Activated naive CD8-positive, alpha-beta T cell (primary cell): ENCODE data around the gene SPI1.
"Not testable (repeated sequence)": the region's sequence is repeated elsewhere in the genome, so short reads cannot be mapped to it uniquely, and the experiment has no call there.

ENCODE experiments used
- H3K27ac Mint-ChIP-seq: one replicate; pipeline ENCODE4 v1.8.0; 2021; ENCODE audit warnings: mixed read lengths
- H3K27me3 Mint-ChIP-seq: one replicate; pipeline ENCODE4 v1.8.0; 2021; ENCODE audit warnings: mixed read lengths
- H3K36me3 Mint-ChIP-seq: one replicate; pipeline ENCODE4 v1.8.0; 2021; ENCODE audit warnings: mixed read lengths
- H3K4me1 Mint-ChIP-seq: one replicate; pipeline ENCODE4 v1.8.0; 2021; ENCODE audit warnings: low read depth, mixed read lengths
- H3K4me3 Mint-ChIP-seq: one replicate; pipeline ENCODE4 v1.8.0; 2021; ENCODE audit warnings: mild to moderate bottlenecking, mixed read lengths
- H3K9me3 Mint-ChIP-seq: one replicate; pipeline ENCODE4 v1.8.0; 2021; ENCODE audit warnings: low read depth, mixed read lengths

The SPI1 gene

GRCh38 chr11:47318166-47318565, 60.2 kb downstream of the SPI1 start:
- H3K9me3 Mint-ChIP-seq, result no peaks in the 10 kb centered on the region
- H3K36me3 Mint-ChIP-seq, result peaks cover 5% of the 10 kb centered on the region
- no peak overlapping the region for H3K27ac Mint-ChIP-seq
- H3K27me3 Mint-ChIP-seq, result no peaks in the 10 kb centered on the region
- no peak overlapping the region for H3K4me3 Mint-ChIP-seq
- no peaks in the 10 kb centered on the region for H3K4me1 Mint-ChIP-seq

- H3K4me3 Mint-ChIP-seq, result no peak overlapping the region
- no peak overlapping the region for H3K27ac Mint-ChIP-seq
- no peaks in the 10 kb centered on the region for H3K27me3 Mint-ChIP-seq
- no peaks in the 10 kb centered on the region for H3K4me1 Mint-ChIP-seq
- H3K9me3 Mint-ChIP-seq, result no peaks in the 10 kb centered on the region
- H3K36me3 Mint-ChIP-seq, result peaks cover 5% of the 10 kb centered on the region
Measured at GRCh38 chr11:47317064-47317828, 61.1 kb downstream of the SPI1 start.

DNA sequence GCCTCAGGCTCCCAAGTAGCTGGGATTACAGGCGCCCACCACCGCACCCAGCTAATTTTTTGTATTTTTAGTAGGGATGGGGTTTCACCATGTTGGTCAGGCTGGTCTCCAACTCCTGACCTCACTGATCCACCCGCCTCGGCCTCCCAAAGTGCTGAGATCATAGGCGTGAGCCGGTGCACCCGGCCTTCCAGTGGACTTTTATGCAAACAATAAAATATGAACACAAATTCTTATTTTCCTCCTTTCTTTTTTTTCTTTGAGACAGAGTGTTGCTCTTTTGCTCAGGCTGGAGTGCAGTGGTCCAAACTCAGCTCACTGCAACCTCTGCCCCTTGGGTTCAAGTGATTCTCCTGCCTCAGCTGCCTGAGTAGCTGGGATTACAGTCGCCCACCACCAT, 61.8 kb downstream of the SPI1 start:
- not testable (repeated sequence) for H3K9me3 Mint-ChIP-seq, H3K36me3 Mint-ChIP-seq

DNA sequence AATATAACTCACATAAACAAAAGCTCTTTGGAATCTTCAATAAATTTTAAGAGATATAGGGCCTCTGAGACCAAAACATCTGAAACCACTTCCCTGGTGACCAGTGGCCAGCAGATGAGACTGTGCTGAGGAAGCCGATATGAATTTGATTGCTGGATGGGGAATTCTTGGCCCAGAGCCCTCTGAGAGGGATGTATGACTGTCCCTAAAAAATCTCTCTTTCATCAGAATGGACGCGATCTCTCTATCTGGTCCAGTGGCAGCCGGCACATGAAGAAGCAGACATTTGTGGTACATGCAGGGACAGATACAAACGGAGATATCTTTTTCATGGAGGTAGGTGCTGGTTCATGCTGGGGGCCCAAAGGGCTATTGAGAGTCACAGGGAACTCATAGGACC, 63.4 kb downstream of the SPI1 start:
- Mint-ChIP-seq H3K4me3 (no peak overlapping the region), H3K36me3 (no peaks in the 10 kb centered on the region), H3K4me1 (no peaks in the 10 kb centered on the region), H3K27me3 (no peaks in the 10 kb centered on the region), H3K9me3 (no peaks in the 10 kb centered on the region), H3K27ac (no peak overlapping the region)

More for the DNA sequence above, 61.8 kb downstream of the SPI1 start:
- not testable (repeated sequence) for H3K27ac Mint-ChIP-seq, H3K4me1 Mint-ChIP-seq, H3K4me3 Mint-ChIP-seq, H3K27me3 Mint-ChIP-seq

DNA sequence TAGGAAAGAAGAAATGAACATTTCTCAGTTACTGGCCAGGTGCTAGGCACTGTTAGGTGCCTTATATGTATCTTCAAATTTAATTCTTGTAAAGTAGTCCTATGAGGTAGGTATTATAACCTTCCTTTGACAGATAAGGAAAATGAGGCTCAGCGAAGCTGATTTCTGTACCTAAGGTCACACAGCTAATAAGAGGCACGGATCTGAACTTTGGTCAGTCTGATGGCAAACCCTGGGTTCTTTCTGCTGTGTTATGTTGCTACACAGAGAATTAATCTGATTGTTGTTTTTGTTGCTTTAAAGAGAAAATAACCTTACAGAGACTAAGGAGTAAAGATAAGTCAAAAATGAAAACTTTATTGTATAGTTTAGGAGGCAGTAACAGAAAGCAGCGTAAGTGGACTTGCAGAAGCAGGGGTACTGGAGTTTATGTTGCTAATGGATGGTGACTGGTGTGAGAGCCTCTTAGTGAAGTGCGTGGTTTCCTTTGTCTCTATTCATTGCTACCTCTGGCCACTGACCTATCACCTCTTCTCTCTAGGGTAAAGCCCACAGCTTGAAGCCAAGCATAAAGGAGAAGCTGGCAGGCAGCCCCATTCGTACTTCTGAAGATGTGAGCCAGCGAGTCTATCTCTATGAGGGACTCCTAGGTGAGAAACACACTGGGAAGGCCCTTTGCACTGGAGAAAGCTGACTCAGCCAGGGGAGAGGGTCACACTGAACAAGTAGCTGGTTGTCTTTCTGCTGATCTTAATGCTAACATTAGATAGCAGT, 70.1 kb downstream of the SPI1 start:
- peaks cover 9% of the 10 kb centered on the region for H3K36me3 Mint-ChIP-seq

GRCh38 chr11:47306484-47306844, 71.9 kb downstream of the SPI1 start:
- no peaks in the 10 kb centered on the region for H3K27me3 Mint-ChIP-seq
- H3K4me3 Mint-ChIP-seq, result no peak overlapping the region
- H3K9me3 Mint-ChIP-seq, result peaks cover 5% of the 10 kb centered on the region
- H3K27ac Mint-ChIP-seq, result no peak overlapping the region
- H3K4me1 Mint-ChIP-seq, result peaks cover 5% of the 10 kb centered on the region
- H3K36me3 Mint-ChIP-seq, result peaks cover 21% of the 10 kb centered on the region

More for the DNA sequence above, 70.1 kb downstream of the SPI1 start:
- H3K27ac Mint-ChIP-seq, result no peak overlapping the region
- H3K27me3 Mint-ChIP-seq, result no peaks in the 10 kb centered on the region
- no peak overlapping the region for H3K4me3 Mint-ChIP-seq
- no peaks in the 10 kb centered on the region for H3K9me3 Mint-ChIP-seq
- H3K4me1 Mint-ChIP-seq, result no peaks in the 10 kb centered on the region

GRCh38 chr11:47305734-47306483, 72.4 kb downstream of the SPI1 start:
- Mint-ChIP-seq H3K27ac (no peak overlapping the region), H3K36me3 (peaks cover 23% of the 10 kb centered on the region), H3K27me3 (no peaks in the 10 kb centered on the region), H3K4me1 (peaks cover 7% of the 10 kb centered on the region), H3K9me3 (peaks cover 5% of the 10 kb centered on the region), H3K4me3 (no peak overlapping the region)
